ENCODE results near the gene TTLL11. TPM values are rescaled to one million over a fixed set of nuclear protein-coding genes. Genes with fewer than 3 reads are reported as not detected.

TTLL11 gene
- total and polyA plus RNA-seq, 2 experiments from 2014 or later, result 0.57 to 1.4 TPM

GRCh38 chr9:122133984-122134535, 41.0 kb upstream of the TTLL11 start (continued):
- no peak for TF ChIP-seq ZNF114 (CRISPR knock-in tag; IDR thresholded peaks at IDR 0.05)
- TF ChIP-seq ETS1 (IDR thresholded peaks at IDR 0.05), result no peak
- no peak for TF ChIP-seq CREB1 (CRISPR knock-in tag; IDR thresholded peaks at IDR 0.05; ENCODE audit: low read depth)
- no peak for TF ChIP-seq ZNF331 (CRISPR knock-in tag; IDR thresholded peaks at IDR 0.05; ENCODE audit: low read depth)
- no peak for TF ChIP-seq STAT1 (IDR thresholded peaks at IDR 0.05; ENCODE audit: unreplicated experiment)
- TF ChIP-seq POLR2AphosphoS5 (IDR thresholded peaks at IDR 0.05; ENCODE audit: low read depth), result no peak
- no peak for TF ChIP-seq CTCF (conservative IDR thresholded peaks at IDR 0.05; ENCODE audit: low read depth in 2 of 2)
- no peak for TF ChIP-seq NANOG (IDR thresholded peaks at IDR 0.05; ENCODE audit: borderline replicate concordance)

- Histone ChIP-seq H3K27ac (ENCODE audit: low read depth) (no peak overlapping the region), H3K36me3 (ENCODE audit: insufficient read depth) (no peaks in the 10 kb centered on the region), H3K9me2 (ENCODE audit: insufficient read depth) (0 out of 2 replicates have a peak, but pooled peaks cover 3% of the 10 kb centered on the region), H3K4me1 (ENCODE audit: insufficient read depth) (peaks cover 40% of the 10 kb centered on the region), H3K4me3 (no peak overlapping the region), H4K20me1 (replicated peaks; ENCODE audit: insufficient read depth) (no peaks in the 10 kb centered on the region), H3K27me3 (ENCODE audit: insufficient read depth) (peaks cover 11% of the 10 kb centered on the region; the same call in 1 of the 2 replicates), H3F3A (replicated peaks; ENCODE audit: low read depth) (no peaks in the 10 kb centered on the region), H3K4me2 (peak overlapping the region; percentile 43; the same call in 1 of the 2 replicates), H3K79me2 (replicated peaks; ENCODE audit: insufficient read depth) (no peaks in the 10 kb centered on the region), H2AFZ (peak overlapping the region; percentile 59; the same call in 1 of the 2 replicates)
- Mint-ChIP-seq H3K9me3 (no peaks in the 10 kb centered on the region), H3K27me3 (ENCODE audit: insufficient read depth, low read depth, poor library complexity) (peaks cover 27% of the 10 kb centered on the region), H3K4me3 (no peak overlapping the region; the same call in 2 of the 3 replicates), H3K36me3 (ENCODE audit: low read depth) (no peaks in the 10 kb centered on the region), H3K4me1 (peaks cover 34% of the 10 kb centered on the region), H3K27ac (no peak overlapping the region)
- TF ChIP-seq JUNB (IDR thresholded peaks at IDR 0.05; ENCODE audit: unreplicated experiment) (no peak), NANOG (IDR thresholded peaks at IDR 0.05; ENCODE audit: borderline replicate concordance) (0 out of 2 replicates have a peak, but pooled peaks have one; percentile 13)
- DNase-seq (ENCODE audit: low spot score), result peak; percentile 42
- ATAC-seq, result no peak
Observed at GRCh38 chr9:122133263-122133983, 40.3 kb upstream of the TTLL11 start.

- Histone ChIP-seq H3K4me1 (ENCODE audit: insufficient read depth) (peaks cover 38% of the 10 kb centered on the region), H3K36me3 (ENCODE audit: insufficient read depth) (no peaks in the 10 kb centered on the region), H3K4me2 (0 out of 2 replicates have a peak overlapping the region, but pooled peaks have one; percentile 82), H2AFZ (no peak overlapping the region), H4K20me1 (replicated peaks; ENCODE audit: insufficient read depth) (no peaks in the 10 kb centered on the region), H3K79me2 (replicated peaks; ENCODE audit: insufficient read depth) (no peaks in the 10 kb centered on the region), H3K4me3 (no peak overlapping the region), H3K9me2 (ENCODE audit: insufficient read depth) (0 out of 2 replicates have a peak, but pooled peaks cover 3% of the 10 kb centered on the region), H3K27me3 (ENCODE audit: insufficient read depth) (peaks cover 17% of the 10 kb centered on the region), H3K27ac (ENCODE audit: low read depth) (no peak overlapping the region), H3F3A (replicated peaks; ENCODE audit: low read depth) (no peaks in the 10 kb centered on the region)
- Mint-ChIP-seq H3K36me3 (ENCODE audit: low read depth) (no peaks in the 10 kb centered on the region), H3K9me3 (no peaks in the 10 kb centered on the region), H3K27me3 (ENCODE audit: insufficient read depth, low read depth, poor library complexity) (peaks cover 31% of the 10 kb centered on the region), H3K27ac (no peak overlapping the region), H3K4me3 (no peak overlapping the region), H3K4me1 (peaks cover 34% of the 10 kb centered on the region)
- DNase-seq (ENCODE audit: low spot score) (no peak), ATAC-seq (no peak)
- no peak for TF ChIP-seq NANOG (IDR thresholded peaks at IDR 0.05; ENCODE audit: borderline replicate concordance)
- no peak for TF ChIP-seq ZNF114 (CRISPR knock-in tag; IDR thresholded peaks at IDR 0.05)
- TF ChIP-seq ZNF331 (CRISPR knock-in tag; IDR thresholded peaks at IDR 0.05; ENCODE audit: low read depth), result no peak
- TF ChIP-seq CTCF (conservative IDR thresholded peaks at IDR 0.05; ENCODE audit: low read depth in 2 of 2), result no peak
- TF ChIP-seq STAT1 (IDR thresholded peaks at IDR 0.05; ENCODE audit: unreplicated experiment), result no peak
Observed at GRCh38 chr9:122132539-122132938, 39.4 kb upstream of the TTLL11 start.
